ENCODE results near the gene ATXN7L1.

The ATXN7L1 gene

DNA sequence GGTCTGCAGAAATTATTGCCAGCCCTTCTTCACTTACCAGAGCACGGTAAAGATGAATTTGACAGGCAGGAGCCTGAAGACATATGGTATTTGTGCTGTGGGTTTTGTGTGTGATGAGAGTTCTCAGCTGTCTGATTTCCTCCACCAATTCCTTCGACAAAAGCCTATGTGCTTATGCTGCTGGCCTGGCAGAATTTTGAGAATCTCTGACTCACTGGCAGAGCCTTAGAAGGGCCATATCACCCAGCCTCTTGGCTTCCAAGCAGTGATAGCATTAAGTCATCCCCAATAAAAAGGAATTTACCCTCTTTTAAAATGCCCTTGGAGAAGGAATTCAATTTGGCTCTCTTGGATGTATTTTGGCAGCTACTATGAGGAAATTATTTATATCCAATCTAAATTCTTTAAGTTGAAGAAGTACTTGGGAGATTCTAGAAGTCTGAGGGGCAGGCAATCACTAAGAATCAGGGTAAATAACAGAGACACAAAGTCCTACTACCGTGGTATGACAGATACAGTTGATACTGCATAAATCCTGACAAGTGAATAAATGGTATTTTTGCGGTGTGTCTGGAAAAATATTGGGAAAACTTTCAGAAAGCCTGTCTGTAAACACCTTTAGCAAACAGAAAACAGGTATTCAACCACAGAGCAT, 226.5 kb downstream of the ATXN7L1 start:
- no peak overlapping the region for H3K4me3 ChIP-seq (ENCODE audit: low read length)
- TF ChIP-seq ZNF274 (IDR thresholded peaks at IDR 0.05; ENCODE audit: low read depth, low read length), result no peak

DNA sequence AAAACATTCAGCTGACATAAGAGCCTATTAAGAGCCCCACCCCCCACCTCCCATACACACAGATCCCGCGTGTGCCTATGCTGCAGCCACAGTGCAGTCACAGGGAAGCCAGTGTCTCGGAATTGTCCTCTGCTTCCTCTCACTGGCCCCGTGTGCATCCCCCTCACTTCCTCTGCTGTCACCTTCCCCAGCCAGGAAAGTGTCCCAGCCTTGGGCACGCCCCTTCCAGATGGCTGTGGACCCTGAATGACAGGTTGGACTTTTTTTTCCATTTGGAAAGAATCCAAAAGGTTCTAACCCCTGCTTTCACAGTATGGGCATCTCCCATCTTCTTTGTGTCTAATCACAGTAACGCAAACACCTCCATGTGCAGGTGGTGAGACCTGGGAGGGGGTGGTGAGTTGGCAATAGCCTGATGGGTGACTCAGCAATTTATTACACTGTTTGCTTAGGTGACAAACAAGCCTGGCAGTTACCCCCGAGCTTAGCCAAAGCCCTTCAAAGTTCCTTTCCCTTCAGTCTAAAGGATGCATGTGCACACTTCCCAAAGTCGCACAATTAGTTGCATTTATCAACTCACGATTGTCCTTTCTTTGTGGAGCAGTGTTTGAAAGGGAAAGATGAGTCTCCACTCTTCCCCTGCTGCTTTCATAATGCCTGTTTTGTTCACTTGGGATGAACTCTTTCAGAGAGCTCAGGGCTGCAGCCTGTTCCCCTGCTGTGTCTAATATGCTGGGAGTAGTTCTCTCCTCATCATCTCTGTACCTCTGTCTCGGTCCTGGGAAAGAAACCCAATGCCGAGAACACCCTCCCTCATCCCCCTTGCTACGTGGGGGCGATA, 227.6 kb downstream of the ATXN7L1 start:
- H3K4me3 ChIP-seq (ENCODE audit: low read length), result no peak overlapping the region
- TF ChIP-seq ZNF274 (IDR thresholded peaks at IDR 0.05; ENCODE audit: low read depth, low read length), result no peak

DNA sequence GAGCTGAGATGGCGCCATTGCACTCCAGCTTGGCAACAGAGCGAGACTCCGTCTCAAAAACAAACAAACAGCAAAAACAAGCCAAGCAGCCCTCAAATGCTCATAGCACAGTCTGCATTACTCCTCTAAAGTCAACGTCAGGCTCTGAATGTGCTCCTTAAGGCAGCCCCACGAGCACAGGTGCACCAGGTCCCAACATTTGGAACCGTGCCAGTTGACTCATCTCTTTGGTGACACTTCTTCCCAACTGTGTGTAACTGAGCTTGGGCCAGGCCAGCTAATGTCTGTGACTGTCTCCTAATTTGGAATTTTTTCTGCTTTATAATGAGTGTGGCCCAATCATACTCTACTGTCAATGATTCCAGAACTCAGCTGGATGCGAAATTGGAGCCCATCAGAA, 228.8 kb downstream of the ATXN7L1 start:
- TF ChIP-seq ZNF274 (IDR thresholded peaks at IDR 0.05; ENCODE audit: low read depth, low read length), result no peak
- no peak overlapping the region for H3K4me3 ChIP-seq (ENCODE audit: low read length)

DNA sequence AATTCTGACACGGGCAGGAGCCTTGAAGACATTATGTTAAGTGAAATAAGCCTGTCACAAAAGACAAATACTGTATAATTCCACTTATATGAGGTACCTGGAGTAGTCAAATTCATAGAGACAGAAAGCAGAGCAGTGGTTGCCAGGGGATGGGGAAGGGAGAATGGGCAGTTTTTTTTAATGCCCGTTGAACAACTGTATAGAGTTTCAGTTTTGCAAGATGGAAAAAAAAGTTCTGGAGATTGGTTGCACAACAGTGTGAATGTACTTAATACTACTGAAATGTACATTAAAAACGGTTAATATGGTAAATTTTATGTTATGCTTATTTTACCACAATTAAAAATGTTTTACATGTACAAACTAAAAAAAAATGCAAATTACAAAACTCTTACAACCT, 231.5 kb downstream of the ATXN7L1 start:
- no peak for TF ChIP-seq ZNF274 (IDR thresholded peaks at IDR 0.05; ENCODE audit: low read depth, low read length)

DNA sequence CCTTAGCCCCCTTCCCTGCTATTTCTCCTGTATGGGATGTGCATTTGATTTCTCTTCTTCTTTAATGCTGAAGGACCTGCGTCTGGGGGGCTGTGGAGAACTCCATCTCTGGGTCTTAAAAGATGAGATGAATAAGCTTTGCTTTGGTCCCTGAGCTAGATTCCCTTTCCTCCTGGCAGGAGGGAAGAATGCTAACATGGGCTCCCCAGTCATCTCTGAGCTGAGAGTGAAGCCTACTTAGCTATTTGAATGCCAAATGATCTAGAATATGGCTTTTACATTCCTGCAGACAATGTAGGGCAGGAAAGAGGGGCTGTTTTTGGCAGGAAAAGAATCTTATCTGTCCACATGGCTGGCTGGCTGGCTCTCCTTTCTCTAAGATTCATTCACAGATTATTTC, 232.5 kb downstream of the ATXN7L1 start:
- no peak overlapping the region for H3K4me3 ChIP-seq (ENCODE audit: low read length)
- no peak for TF ChIP-seq ZNF274 (IDR thresholded peaks at IDR 0.05; ENCODE audit: low read depth, low read length)

More for the DNA sequence above, 231.5 kb downstream of the ATXN7L1 start:
- H3K4me3 ChIP-seq (ENCODE audit: low read length), result no peak overlapping the region

DNA sequence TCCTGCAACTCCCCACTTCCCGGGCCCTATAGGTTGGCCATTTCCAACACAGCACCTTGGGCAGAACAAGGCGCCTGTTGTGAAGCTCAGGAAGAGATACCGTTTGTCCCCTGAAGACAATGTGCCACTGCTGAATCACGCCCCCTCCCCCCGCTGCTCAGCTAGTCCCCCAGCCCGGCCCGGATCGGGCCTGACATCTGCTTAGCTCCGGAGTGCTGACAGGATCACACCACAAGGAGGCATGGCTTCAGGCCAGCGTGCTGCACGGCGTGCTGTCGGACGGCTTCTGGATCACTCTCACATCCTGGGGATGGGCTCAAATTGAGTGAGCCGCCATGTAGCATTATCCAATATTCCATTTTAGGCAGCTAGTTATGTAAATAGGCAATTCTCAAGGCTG, 233.0 kb downstream of the ATXN7L1 start:
- no peak overlapping the region for H3K4me3 ChIP-seq (ENCODE audit: low read length)
- TF ChIP-seq ZNF274 (IDR thresholded peaks at IDR 0.05; ENCODE audit: low read depth, low read length), result no peak

DNA sequence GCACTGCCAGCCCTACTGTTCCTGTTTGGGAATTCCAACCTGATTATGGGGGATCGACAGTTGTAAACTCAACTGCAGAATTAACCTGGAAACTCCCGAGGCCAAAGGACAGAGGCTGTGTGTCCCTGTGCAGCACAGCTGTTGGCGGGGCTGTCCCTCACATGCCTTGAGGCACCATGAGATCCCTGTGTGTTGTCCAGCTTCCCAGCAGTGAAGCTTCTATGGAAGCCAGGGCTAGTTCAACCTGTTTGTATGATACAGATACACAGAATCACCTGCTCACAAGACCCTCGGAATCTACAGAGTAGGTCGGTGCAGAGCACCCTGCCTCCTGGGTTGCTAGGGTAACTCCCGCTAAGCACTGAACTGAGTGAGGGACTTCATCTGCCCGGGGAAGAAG, 234.1 kb downstream of the ATXN7L1 start:
- no peak for TF ChIP-seq ZNF274 (IDR thresholded peaks at IDR 0.05; ENCODE audit: low read depth, low read length)
- H3K4me3 ChIP-seq (ENCODE audit: low read length), result no peak overlapping the region

DNA sequence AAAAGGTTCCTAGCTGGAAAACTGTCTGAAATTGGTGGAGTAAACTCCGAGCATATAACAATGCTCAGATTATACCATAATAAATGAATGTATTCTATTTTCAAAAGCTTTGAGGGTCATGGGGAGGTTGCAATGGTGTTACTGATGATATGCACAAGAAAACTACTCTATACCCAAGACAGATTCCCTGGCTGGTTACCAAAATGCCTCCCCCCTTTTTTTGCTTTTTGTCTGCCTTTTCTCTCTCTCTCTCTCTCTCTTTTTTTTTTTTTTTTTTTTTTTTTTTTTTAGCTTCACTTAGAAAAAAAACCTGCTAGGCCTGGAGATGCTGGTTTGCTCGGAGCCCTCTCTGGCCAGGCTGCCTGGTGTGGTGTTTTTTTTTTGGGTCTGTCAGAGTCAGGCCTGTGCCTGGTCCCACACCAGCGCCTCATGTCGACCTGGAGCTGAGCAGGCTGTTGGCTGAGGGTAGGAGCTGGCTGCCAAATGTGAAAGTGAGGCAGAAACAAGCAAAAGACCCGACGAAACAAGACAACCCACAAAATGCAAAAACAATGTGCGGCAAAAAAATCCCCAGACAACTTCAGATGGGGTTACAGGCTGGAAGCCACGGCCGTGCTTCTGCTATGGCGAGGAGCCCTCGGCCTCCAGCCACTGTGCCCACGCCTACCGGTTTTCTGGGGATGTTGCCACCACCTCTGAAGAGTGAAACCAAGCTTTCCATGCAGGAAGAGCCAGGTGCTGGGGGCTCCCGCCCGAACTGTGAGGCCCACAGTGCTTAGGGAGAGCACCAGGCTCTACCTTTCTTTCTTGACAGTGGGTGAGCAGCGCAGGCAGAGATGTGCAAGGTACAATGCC, 235.2 kb downstream of the ATXN7L1 start:
- H3K4me3 ChIP-seq (ENCODE audit: low read length), result no peak overlapping the region
- no peak for TF ChIP-seq ZNF274 (IDR thresholded peaks at IDR 0.05; ENCODE audit: low read depth, low read length)

DNA sequence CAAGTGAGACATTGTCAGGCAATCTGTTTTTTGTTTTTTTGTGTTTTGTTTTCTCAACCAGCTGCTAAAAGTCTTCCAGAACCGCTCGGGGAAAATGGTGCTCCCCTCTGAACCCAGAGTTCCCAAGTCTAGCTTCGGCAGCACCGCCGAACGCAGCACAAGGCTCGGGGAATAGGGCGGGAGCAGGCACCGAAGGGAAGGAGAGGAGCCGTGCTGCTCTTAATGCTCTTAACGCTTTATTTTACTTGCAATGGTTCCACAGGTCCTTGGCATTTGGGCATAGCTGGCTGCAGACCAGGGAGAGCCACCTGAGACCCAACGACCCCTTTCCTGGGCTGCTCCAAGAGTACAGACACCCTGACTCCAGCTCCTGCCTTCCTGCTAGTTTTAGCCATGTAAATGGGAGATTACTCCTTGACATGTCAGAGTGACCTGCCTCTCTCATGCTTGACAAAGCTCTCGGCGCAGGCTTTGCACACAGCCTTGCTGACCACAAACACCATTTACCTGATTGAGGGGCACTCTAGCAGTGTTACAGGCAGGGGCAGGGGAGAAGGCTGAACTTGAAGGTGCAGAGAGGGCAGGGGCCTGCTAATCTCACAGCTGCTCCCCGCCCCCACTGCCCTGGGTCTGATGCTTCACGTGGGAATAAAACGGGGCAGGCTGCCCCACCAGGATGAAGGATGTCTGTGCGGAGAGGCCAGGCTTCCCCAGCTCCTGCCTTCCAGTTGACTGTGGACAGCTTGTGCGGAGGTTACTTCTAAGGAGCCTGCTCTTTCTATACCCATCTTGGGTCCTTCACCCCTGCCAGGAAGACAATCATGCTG, 236.5 kb downstream of the ATXN7L1 start:
- TF ChIP-seq ZNF274 (IDR thresholded peaks at IDR 0.05; ENCODE audit: low read depth, low read length), result no peak
- no peak overlapping the region for H3K4me3 ChIP-seq (ENCODE audit: low read length)

DNA sequence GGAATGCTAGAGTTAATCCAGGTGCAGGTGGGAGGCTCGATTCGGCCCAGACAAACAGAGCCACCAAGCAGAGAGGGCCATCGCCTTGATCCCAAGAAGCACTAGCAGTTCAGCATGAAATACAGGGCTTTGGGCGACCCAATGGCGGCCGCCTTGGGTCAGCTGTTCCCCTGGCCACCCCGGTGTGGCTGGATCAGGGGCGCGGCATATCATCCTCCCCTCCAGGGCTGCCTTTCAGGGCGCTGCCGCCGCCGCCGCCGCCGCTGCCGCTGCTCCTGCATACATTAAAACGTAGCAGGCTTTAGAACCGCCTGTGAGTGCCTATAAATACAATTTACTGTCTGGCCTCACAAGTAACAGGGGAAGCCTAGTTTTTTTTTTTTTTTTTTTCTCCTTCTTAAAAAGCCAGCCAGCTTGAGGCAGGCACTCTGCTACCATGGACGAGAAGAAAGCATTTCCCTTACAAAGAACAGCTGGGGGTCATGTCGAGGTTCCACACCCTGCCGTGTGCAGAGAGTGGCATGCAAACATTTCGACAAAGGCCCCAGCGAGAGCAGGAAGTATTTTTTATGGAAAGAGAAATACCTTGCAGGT, 237.4 kb downstream of the ATXN7L1 start:
- no peak overlapping the region for H3K4me3 ChIP-seq (ENCODE audit: low read length)
- no peak for TF ChIP-seq ZNF274 (IDR thresholded peaks at IDR 0.05; ENCODE audit: low read depth, low read length)

DNA sequence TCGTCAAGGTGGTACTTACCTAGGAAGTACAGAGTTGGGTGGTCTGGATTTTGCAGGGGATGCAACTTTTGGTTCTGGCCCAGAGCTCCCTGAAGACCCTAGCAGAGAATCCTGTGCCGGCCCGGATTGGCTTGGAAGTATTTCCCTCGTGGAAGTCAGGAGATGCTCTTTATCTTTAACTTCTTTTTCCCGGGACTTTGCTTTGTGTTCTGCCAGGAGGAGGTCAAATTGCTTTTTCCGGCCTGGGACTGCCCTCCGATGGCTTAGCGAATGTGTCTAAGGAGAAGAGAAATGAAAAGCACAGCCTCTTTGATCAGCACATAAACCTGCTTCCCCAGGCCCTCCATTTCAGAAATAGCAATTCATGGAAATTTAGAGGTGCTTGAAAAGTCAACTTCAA, 238.1 kb downstream of the ATXN7L1 start:
- H3K4me3 ChIP-seq (ENCODE audit: low read length), result no peak overlapping the region
- TF ChIP-seq ZNF274 (IDR thresholded peaks at IDR 0.05; ENCODE audit: low read depth, low read length), result no peak

DNA sequence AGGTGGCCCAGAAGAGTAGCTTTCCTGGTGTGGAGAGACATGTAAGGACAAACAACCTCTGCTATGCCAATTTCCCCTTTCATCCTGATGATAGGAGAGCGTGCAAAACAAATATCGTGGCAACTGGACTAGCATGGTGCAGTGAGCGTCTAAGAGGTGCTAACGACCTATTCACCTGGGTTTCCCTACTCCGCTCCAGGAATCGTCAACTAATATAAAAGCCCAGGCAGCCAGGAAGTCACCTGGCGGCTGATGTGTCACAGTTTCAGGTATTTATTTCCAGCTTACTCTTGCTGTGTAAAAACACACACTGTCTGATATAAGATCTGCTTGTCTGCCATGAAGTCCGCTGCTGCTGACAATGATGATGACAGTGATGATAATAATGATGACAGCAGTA, 238.6 kb downstream of the ATXN7L1 start:
- H3K4me3 ChIP-seq (ENCODE audit: low read length), result no peak overlapping the region
- no peak for TF ChIP-seq ZNF274 (IDR thresholded peaks at IDR 0.05; ENCODE audit: low read depth, low read length)

DNA sequence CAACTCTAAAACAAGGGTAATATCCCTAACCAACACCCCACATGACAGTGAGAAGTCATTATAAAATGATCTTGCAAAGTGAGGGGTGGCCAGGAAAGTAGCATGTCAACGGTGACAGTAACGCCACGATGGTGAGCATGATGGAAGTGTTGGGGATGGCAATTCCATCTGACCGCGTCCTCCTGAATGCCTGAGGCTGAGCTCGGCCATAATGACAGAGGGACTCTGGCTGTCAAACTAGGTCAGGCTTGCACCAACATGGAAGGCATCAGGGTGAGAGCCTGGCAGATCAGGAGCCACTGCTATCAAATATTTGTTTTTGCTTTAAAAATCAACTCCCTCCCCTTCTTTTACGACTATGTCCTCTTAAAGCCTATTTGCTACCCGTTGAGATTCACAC, 239.4 kb downstream of the ATXN7L1 start:
- H3K4me3 ChIP-seq (ENCODE audit: low read length), result no peak overlapping the region
- TF ChIP-seq ZNF274 (IDR thresholded peaks at IDR 0.05; ENCODE audit: low read depth, low read length), result no peak

Data from GM08714 (cell line).